PFSK-1 (cell line): Measurements from ENCODE around the gene TEX11.

Experiments used
- FOXP2 ChIP-seq: optimal IDR thresholded peaks from 2 replicates; pipeline ENCODE3; 2011; ENCODE audit warnings: borderline replicate concordance, control low read depth, inconsistent platforms; ENCODE audit not compliant: insufficient read depth; ENCODE audit errors: extremely low read length, extremely low read depth
- POLR2AphosphoS5 ChIP-seq: IDR thresholded peaks from 2 replicates; pipeline ENCODE4 v1.6.1; 2012; ENCODE audit warnings: low read depth, mild to moderate bottlenecking, control low read depth, low read length, moderate library complexity
- SIN3A ChIP-seq: IDR thresholded peaks from 2 replicates; pipeline ENCODE4 v1.6.1; 2012; ENCODE audit warnings: mild to moderate bottlenecking, low read length, moderate library complexity, borderline replicate concordance; ENCODE audit not compliant: insufficient read depth
- TAF1 ChIP-seq: IDR thresholded peaks from 2 replicates; pipeline ENCODE4 v1.6.1; 2012; ENCODE audit warnings: low read length, control low read depth, borderline replicate concordance; ENCODE audit not compliant: insufficient read depth
- TF ChIP-seq, protein P1 (sequence below), 2 experiments: IDR thresholded peaks; 2 replicates each; pipeline versions ENCODE4 v1.6.1 to v1.8.0; 2011 to 2012; ENCODE audit warnings: low read depth in 2 of 2, low read length in 2 of 2, control low read depth in 1 of 2, inconsistent platforms in 1 of 2, mild to moderate bottlenecking in 1 of 2, moderate library complexity in 1 of 2; ENCODE audit not compliant: insufficient read depth in 1 of 2

The TEX11 gene

DNA sequence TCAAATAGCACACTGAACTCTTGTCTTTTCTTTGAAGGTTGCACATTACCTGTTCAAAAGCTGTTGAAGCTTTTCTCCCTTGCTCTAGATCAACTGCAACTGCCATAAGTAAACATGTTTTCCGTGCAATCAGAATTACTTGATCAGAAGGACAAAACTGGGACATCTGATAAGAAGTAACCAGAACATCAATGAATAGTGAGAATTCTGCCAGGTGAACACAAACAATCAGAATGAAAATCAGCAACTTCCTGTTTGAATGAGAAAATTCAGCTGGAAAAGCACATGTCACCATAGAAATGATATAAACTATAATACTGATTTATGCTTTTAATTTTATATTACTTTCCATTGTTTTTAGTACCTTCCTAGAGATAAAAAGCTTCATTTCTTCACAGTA is 303.2 kb downstream of the TEX11 start:
- TF ChIP-seq, protein P1, sequence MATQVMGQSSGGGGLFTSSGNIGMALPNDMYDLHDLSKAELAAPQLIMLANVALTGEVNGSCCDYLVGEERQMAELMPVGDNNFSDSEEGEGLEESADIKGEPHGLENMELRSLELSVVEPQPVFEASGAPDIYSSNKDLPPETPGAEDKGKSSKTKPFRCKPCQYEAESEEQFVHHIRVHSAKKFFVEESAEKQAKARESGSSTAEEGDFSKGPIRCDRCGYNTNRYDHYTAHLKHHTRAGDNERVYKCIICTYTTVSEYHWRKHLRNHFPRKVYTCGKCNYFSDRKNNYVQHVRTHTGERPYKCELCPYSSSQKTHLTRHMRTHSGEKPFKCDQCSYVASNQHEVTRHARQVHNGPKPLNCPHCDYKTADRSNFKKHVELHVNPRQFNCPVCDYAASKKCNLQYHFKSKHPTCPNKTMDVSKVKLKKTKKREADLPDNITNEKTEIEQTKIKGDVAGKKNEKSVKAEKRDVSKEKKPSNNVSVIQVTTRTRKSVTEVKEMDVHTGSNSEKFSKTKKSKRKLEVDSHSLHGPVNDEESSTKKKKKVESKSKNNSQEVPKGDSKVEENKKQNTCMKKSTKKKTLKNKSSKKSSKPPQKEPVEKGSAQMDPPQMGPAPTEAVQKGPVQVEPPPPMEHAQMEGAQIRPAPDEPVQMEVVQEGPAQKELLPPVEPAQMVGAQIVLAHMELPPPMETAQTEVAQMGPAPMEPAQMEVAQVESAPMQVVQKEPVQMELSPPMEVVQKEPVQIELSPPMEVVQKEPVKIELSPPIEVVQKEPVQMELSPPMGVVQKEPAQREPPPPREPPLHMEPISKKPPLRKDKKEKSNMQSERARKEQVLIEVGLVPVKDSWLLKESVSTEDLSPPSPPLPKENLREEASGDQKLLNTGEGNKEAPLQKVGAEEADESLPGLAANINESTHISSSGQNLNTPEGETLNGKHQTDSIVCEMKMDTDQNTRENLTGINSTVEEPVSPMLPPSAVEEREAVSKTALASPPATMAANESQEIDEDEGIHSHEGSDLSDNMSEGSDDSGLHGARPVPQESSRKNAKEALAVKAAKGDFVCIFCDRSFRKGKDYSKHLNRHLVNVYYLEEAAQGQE (IDR thresholded peaks at IDR 0.05; ENCODE audit: insufficient read depth in 1 of 2, low read depth in 2 of 2, low read length in 2 of 2), result no peak
- TF ChIP-seq SIN3A (no peak), TAF1 (no peak)

DNA sequence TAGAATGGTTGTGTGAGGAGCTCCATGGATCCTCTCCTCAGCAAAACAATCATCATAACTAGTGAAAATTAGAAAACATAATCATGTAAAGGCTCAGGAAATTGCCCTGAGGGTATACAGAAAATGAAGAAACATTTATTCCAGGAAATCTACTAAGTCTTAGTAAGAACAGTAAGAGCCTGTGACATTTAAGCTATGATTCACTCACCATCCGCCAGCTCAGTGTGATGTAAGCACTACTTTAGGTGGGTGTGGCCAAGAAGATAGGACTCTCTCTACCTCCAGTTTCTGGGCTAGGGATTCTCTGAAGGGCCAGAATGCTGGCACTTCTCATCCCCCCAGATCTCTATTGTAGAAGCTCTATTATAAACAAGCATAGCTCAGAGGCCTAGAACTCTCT is 316.4 kb downstream of the TEX11 start:
- TF ChIP-seq FOXP2, result no peak
- TF ChIP-seq TAF1, result no peak
- TF ChIP-seq, protein P1 (IDR thresholded peaks at IDR 0.05; ENCODE audit: insufficient read depth in 1 of 2, low read depth in 2 of 2, low read length in 2 of 2), result no peak
- TF ChIP-seq SIN3A, result no peak
- TF ChIP-seq POLR2AphosphoS5, result no peak

GRCh38 chrX:70577442-70577841 is 331.1 kb downstream of the TEX11 start:
- no peak for TF ChIP-seq TAF1
- TF ChIP-seq FOXP2, result no peak
- no peak for TF ChIP-seq POLR2AphosphoS5
- no peak for TF ChIP-seq SIN3A
- TF ChIP-seq, protein P1 (IDR thresholded peaks at IDR 0.05; ENCODE audit: insufficient read depth in 1 of 2, low read depth in 2 of 2, low read length in 2 of 2), result no peak

- TF ChIP-seq, protein P1 (IDR thresholded peaks at IDR 0.05; ENCODE audit: insufficient read depth in 1 of 2, low read depth in 2 of 2, low read length in 2 of 2), result no peak
- TF ChIP-seq TAF1 (no peak), POLR2AphosphoS5 (no peak), SIN3A (no peak), FOXP2 (no peak)
These were observed 353.6 kb downstream of the TEX11 start for GRCh38 chrX:70554948-70555347.

DNA sequence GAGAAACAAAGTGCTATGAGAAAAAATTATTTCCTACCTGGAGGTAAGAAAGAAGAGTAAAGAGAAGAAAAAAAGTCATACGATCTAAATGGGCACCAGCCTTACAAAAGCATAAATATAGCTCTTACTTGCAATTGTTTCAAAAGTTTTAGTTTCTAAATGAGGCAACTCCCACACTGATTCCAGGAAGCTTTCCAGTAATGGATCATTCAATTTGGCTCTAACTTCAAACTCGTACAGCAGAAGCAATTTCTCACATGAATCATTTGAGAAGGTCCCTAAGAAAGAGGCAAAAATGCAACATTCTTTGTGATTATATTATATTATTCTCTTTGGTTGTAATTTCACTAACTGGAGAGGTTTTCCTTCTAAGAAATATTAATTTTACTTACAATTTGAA is 354.0 kb downstream of the TEX11 start:
- TF ChIP-seq POLR2AphosphoS5 (no peak), SIN3A (no peak), TAF1 (no peak), FOXP2 (no peak)
- TF ChIP-seq, protein P1 (IDR thresholded peaks at IDR 0.05; ENCODE audit: insufficient read depth in 1 of 2, low read depth in 2 of 2, low read length in 2 of 2), result no peak
